HUDEP-2 (cell line): ENCODE measurements around the gene GUCY2C.
"Not testable (repeated sequence)": the region's sequence is repeated elsewhere in the genome, so short reads cannot be mapped to it uniquely, and the experiment has no call there.

Experiments
- DNase-seq, 76 experiments: peaks; one replicate each; lab custom pipeline; 2025; ENCODE audit not compliant: unreplicated experiment in 76 of 76; lab: John Stamatoyannopoulos, UW

GUCY2C gene

GRCh38 chr12:14696265-14696741, at the start of gene GUCY2C:
Gene GUCY2C, minus strand, starts transcription at chr12:14696599. Its CDS starts 151 bp downstream, at chr12:14696448.
- no peak for DNase-seq

GRCh38 chr12:14743061-14743460, 46.7 kb upstream of the GUCY2C start:
- DNase-seq, result no peak

- no peak for DNase-seq
Measured at GRCh38 chr12:14741942-14742341, 45.5 kb upstream of the GUCY2C start.

- no peak for DNase-seq
Measured at GRCh38 chr12:14741153-14741552, 44.8 kb upstream of the GUCY2C start.

GRCh38 chr12:14736441-14736840, 40.0 kb upstream of the GUCY2C start:
- not testable (repeated sequence) for DNase-seq

- DNase-seq, result no peak
Measured at GRCh38 chr12:14731821-14732220, 35.4 kb upstream of the GUCY2C start.

GRCh38 chr12:14729586-14729985, 33.2 kb upstream of the GUCY2C start:
- DNase-seq, result no peak

GRCh38 chr12:14723763-14724162, 27.4 kb upstream of the GUCY2C start:
- DNase-seq, result peak in 35 of 76 experiments; percentile 2 to 59 (median 21)

- peak in 34 of 76 experiments; percentile 1 to 54 (median 18) for DNase-seq
Measured at GRCh38 chr12:14716848-14717444, 20.5 kb upstream of the GUCY2C start.

GRCh38 chr12:14714437-14714836, 18.0 kb upstream of the GUCY2C start:
- DNase-seq, result no peak

GRCh38 chr12:14710632-14711320, 14.4 kb upstream of the GUCY2C start:
- no peak for DNase-seq

GRCh38 chr12:14701809-14702568, 5.6 kb upstream of the GUCY2C start:
- peak in 6 of 76 experiments; percentile 3 to 36 (median 9) for DNase-seq

GRCh38 chr12:14700935-14701334, 4.5 kb upstream of the GUCY2C start:
- DNase-seq, result no peak

GRCh38 chr12:14699923-14700322, 3.5 kb upstream of the GUCY2C start:
- no peak for DNase-seq

- DNase-seq, result no peak
Measured at GRCh38 chr12:14698555-14698954, 2.2 kb upstream of the GUCY2C start.

GRCh38 chr12:14695715-14696141, 671 bp downstream of the GUCY2C start:
- DNase-seq, result no peak

GRCh38 chr12:14694970-14695369, 1.4 kb downstream of the GUCY2C start:
- DNase-seq, result no peak

GRCh38 chr12:14694145-14694714, 2.2 kb downstream of the GUCY2C start:
- no peak for DNase-seq

GRCh38 chr12:14693116-14693515, 3.3 kb downstream of the GUCY2C start:
- no peak for DNase-seq

- DNase-seq, result peak in 18 of 76 experiments; percentile 1 to 47 (median 16)
Measured at GRCh38 chr12:14691560-14691959, 4.8 kb downstream of the GUCY2C start.

GRCh38 chr12:14689996-14690395, 6.4 kb downstream of the GUCY2C start:
- no peak for DNase-seq
